ENCODE data around the gene OR6Y1. TPM values are rescaled to one million over a fixed set of nuclear protein-coding genes. Genes with fewer than 3 reads are reported as not detected.

The OR6Y1 gene
- total RNA-seq, 2 experiments from 2014 or later, result not detected

GRCh38 chr1:158537609-158538008, 16.6 kb downstream of the OR6Y1 start:
- no peak for DNase-seq
- H3K4me3 Mint-ChIP-seq, result no peak overlapping the region
- no peaks in the 10 kb centered on the region for H3K9me3 Mint-ChIP-seq (ENCODE audit: insufficient read depth)
- H3K27ac Mint-ChIP-seq, result no peak overlapping the region
- peaks cover 9% of the 10 kb centered on the region for H3K27me3 Mint-ChIP-seq (ENCODE audit: low read depth)
- POLR2A ChIA-PET, result no interaction called here
- ATAC-seq, result no peak
- CTCF ChIA-PET, result no interaction called here
- H3K4me1 Mint-ChIP-seq (ENCODE audit: low read depth), result no peaks in the 10 kb centered on the region
- H3K36me3 Mint-ChIP-seq (ENCODE audit: low read depth), result no peaks in the 10 kb centered on the region

GRCh38 chr1:158534496-158534895, 19.7 kb downstream of the OR6Y1 start:
- Mint-ChIP-seq H3K9me3 (ENCODE audit: insufficient read depth) (no peaks in the 10 kb centered on the region), H3K27me3 (ENCODE audit: low read depth) (peaks cover 12% of the 10 kb centered on the region)
- POLR2A ChIA-PET, result no interaction called here

GRCh38 chr1:158527190-158527815, 26.9 kb downstream of the OR6Y1 start:
- no peak overlapping the region for H3K27ac Mint-ChIP-seq
- H3K4me1 Mint-ChIP-seq (ENCODE audit: low read depth), result no peaks in the 10 kb centered on the region
- DNase-seq (no peak), ATAC-seq (no peak)
- H3K27me3 Mint-ChIP-seq (ENCODE audit: low read depth), result peaks cover 18% of the 10 kb centered on the region
- H3K36me3 Mint-ChIP-seq (ENCODE audit: low read depth), result no peaks in the 10 kb centered on the region
- POLR2A ChIA-PET, result interaction anchor here (0.7 kb wide), 1 partner anchor 104 kb away, joined by 3 read pairs; no protein-coding TSS in a partner anchor
- no peak overlapping the region for H3K4me3 Mint-ChIP-seq
- no peaks in the 10 kb centered on the region for H3K9me3 Mint-ChIP-seq (ENCODE audit: insufficient read depth)
- CTCF ChIA-PET, result interaction anchor here (0.7 to 2.7 kb wide), 4 partner anchors 279 to 821 kb away, joined by 3 to 16 read pairs (median 3); no protein-coding TSS in a partner anchor

More at GRCh38 chr1:158534496-158534895, 19.7 kb downstream of the OR6Y1 start:
- no peak overlapping the region for H3K4me3 Mint-ChIP-seq
- no peak overlapping the region for H3K27ac Mint-ChIP-seq
- H3K4me1 Mint-ChIP-seq (ENCODE audit: low read depth), result no peaks in the 10 kb centered on the region
- CTCF ChIA-PET, result no interaction called here
- no peak for DNase-seq
- no peaks in the 10 kb centered on the region for H3K36me3 Mint-ChIP-seq (ENCODE audit: low read depth)
- no peak for ATAC-seq

- no peak for DNase-seq
- peaks cover 5% of the 10 kb centered on the region for H3K27me3 Mint-ChIP-seq (ENCODE audit: low read depth)
- CTCF ChIA-PET, result no interaction called here
These were observed 32.5 kb downstream of the OR6Y1 start for GRCh38 chr1:158521666-158522058.

GRCh38 chr1:158520955-158521665, 33.1 kb downstream of the OR6Y1 start:
- Mint-ChIP-seq H3K36me3 (ENCODE audit: low read depth) (no peaks in the 10 kb centered on the region), H3K27ac (no peak overlapping the region), H3K27me3 (ENCODE audit: low read depth) (peaks cover 5% of the 10 kb centered on the region), H3K4me1 (ENCODE audit: low read depth) (no peaks in the 10 kb centered on the region), H3K9me3 (ENCODE audit: insufficient read depth) (no peaks in the 10 kb centered on the region), H3K4me3 (no peak overlapping the region)
- CTCF ChIA-PET, result interaction anchor here (0.8 kb wide), 1 partner anchor 14 kb away, joined by 3 read pairs; no protein-coding TSS in a partner anchor
- ATAC-seq (no peak), DNase-seq (no peak)
- POLR2A ChIA-PET, result interaction anchor here (0.6 kb wide), 1 partner anchor 590 kb away, joined by 3 read pairs; no protein-coding TSS in a partner anchor

More at GRCh38 chr1:158521666-158522058, 32.5 kb downstream of the OR6Y1 start:
- H3K4me3 Mint-ChIP-seq, result no peak overlapping the region
- H3K9me3 Mint-ChIP-seq (ENCODE audit: insufficient read depth), result no peaks in the 10 kb centered on the region
- no peaks in the 10 kb centered on the region for H3K4me1 Mint-ChIP-seq (ENCODE audit: low read depth)
- no peak overlapping the region for H3K27ac Mint-ChIP-seq
- no peak for ATAC-seq
- POLR2A ChIA-PET, result no interaction called here
- H3K36me3 Mint-ChIP-seq (ENCODE audit: low read depth), result no peaks in the 10 kb centered on the region

GRCh38 chr1:158520021-158520420, 34.2 kb downstream of the OR6Y1 start:
- ATAC-seq, result no peak
- Mint-ChIP-seq H3K27ac (no peak overlapping the region), H3K9me3 (ENCODE audit: insufficient read depth) (no peaks in the 10 kb centered on the region), H3K36me3 (ENCODE audit: low read depth) (no peaks in the 10 kb centered on the region), H3K4me1 (ENCODE audit: low read depth) (no peaks in the 10 kb centered on the region), H3K27me3 (ENCODE audit: low read depth) (peaks cover 2% of the 10 kb centered on the region), H3K4me3 (no peak overlapping the region)
- DNase-seq, result no peak
- ChIA-PET POLR2A (no interaction called here), CTCF (no interaction called here)

- H3K9me3 Mint-ChIP-seq (ENCODE audit: insufficient read depth), result no peaks in the 10 kb centered on the region
- H3K36me3 Mint-ChIP-seq (ENCODE audit: low read depth), result no peaks in the 10 kb centered on the region
- ChIA-PET CTCF (no interaction called here), POLR2A (no interaction called here)
- H3K27ac Mint-ChIP-seq, result no peak overlapping the region
- no peak overlapping the region for H3K4me3 Mint-ChIP-seq
- peaks cover 5% of the 10 kb centered on the region for H3K27me3 Mint-ChIP-seq (ENCODE audit: low read depth)
- H3K4me1 Mint-ChIP-seq (ENCODE audit: low read depth), result no peaks in the 10 kb centered on the region
- DNase-seq (no peak), ATAC-seq (no peak)
These were observed 37.2 kb downstream of the OR6Y1 start for GRCh38 chr1:158516966-158517365.

GRCh38 chr1:158509471-158510156, 44.6 kb downstream of the OR6Y1 start:
- ChIA-PET POLR2A (interaction anchor here (0.6 kb wide), 1 partner anchor 16 kb away, joined by 3 read pairs; no protein-coding TSS in a partner anchor), CTCF (no interaction called here)
- no peak overlapping the region for H3K4me3 Mint-ChIP-seq
- H3K4me1 Mint-ChIP-seq (ENCODE audit: low read depth), result no peaks in the 10 kb centered on the region
- DNase-seq, result no peak
- H3K27me3 Mint-ChIP-seq (ENCODE audit: low read depth), result peaks cover 13% of the 10 kb centered on the region
- ATAC-seq, result no peak
- H3K36me3 Mint-ChIP-seq (ENCODE audit: low read depth), result no peaks in the 10 kb centered on the region
- H3K9me3 Mint-ChIP-seq (ENCODE audit: insufficient read depth), result no peaks in the 10 kb centered on the region
- no peak overlapping the region for H3K27ac Mint-ChIP-seq

GRCh38 chr1:158507511-158507910, 46.7 kb downstream of the OR6Y1 start:
- Mint-ChIP-seq H3K4me3 (no peak overlapping the region), H3K27ac (no peak overlapping the region), H3K27me3 (ENCODE audit: low read depth) (peaks cover 13% of the 10 kb centered on the region), H3K36me3 (ENCODE audit: low read depth) (no peaks in the 10 kb centered on the region), H3K9me3 (ENCODE audit: insufficient read depth) (no peaks in the 10 kb centered on the region), H3K4me1 (ENCODE audit: low read depth) (no peaks in the 10 kb centered on the region)
- ATAC-seq (no peak), DNase-seq (no peak)
- CTCF ChIA-PET, result interaction anchor here (0.9 to 1.1 kb wide), 2 partner anchors 13 to 564 kb away, joined by 3 to 8 read pairs; no protein-coding TSS in a partner anchor
- POLR2A ChIA-PET, result interaction anchor here (1.0 kb wide), 1 partner anchor 503 kb away, joined by 4 read pairs; no protein-coding TSS in a partner anchor

GRCh38 chr1:158506369-158506987, 47.7 kb downstream of the OR6Y1 start:
- no peak overlapping the region for H3K27ac Mint-ChIP-seq
- ChIA-PET CTCF (interaction anchor here (0.8 to 2.2 kb wide), 4 partner anchors 14 to 565 kb away, joined by 3 to 12 read pairs (median 6); no protein-coding TSS in a partner anchor), POLR2A (interaction anchor here (1.0 kb wide), 1 partner anchor 504 kb away, joined by 4 read pairs; no protein-coding TSS in a partner anchor)
- no peaks in the 10 kb centered on the region for H3K4me1 Mint-ChIP-seq (ENCODE audit: low read depth)
- DNase-seq (peak; percentile 34), ATAC-seq (no peak)
- no peaks in the 10 kb centered on the region for H3K9me3 Mint-ChIP-seq (ENCODE audit: insufficient read depth)
- peaks cover 13% of the 10 kb centered on the region for H3K27me3 Mint-ChIP-seq (ENCODE audit: low read depth)
- H3K36me3 Mint-ChIP-seq (ENCODE audit: low read depth), result no peaks in the 10 kb centered on the region
- no peak overlapping the region for H3K4me3 Mint-ChIP-seq

- no peak overlapping the region for H3K4me3 Mint-ChIP-seq
- DNase-seq (no peak), ATAC-seq (no peak)
- ChIA-PET POLR2A (no interaction called here), CTCF (interaction anchor here (1.5 kb wide), 1 partner anchor 292 kb away, joined by 6 read pairs; no protein-coding TSS in a partner anchor)
- no peaks in the 10 kb centered on the region for H3K4me1 Mint-ChIP-seq (ENCODE audit: low read depth)
- H3K9me3 Mint-ChIP-seq (ENCODE audit: insufficient read depth), result no peaks in the 10 kb centered on the region
- H3K36me3 Mint-ChIP-seq (ENCODE audit: low read depth), result no peaks in the 10 kb centered on the region
- peaks cover 11% of the 10 kb centered on the region for H3K27me3 Mint-ChIP-seq (ENCODE audit: low read depth)
- H3K27ac Mint-ChIP-seq, result no peak overlapping the region
These were observed 57.8 kb downstream of the OR6Y1 start for GRCh38 chr1:158496374-158496773.

Data from activated CD8-positive, alpha-beta T cell treated with anti-CD3 and anti-CD28 coated beads, Interleukin-2, amount 10 ng/mL, durations not matched to agents 7 days and 5 days (primary cell).